Caco-2 (cell line): ENCODE results near the gene ENPP3. TPM values are rescaled to one million over a fixed set of nuclear protein-coding genes. Genes with fewer than 3 reads are reported as not detected.

ENCODE experiments used
- BruUV-seq: library from RNA; stranded (reverse); fragments of 400-500 nt; replicated peaks from 2 replicates; lab custom pipeline; 2021; lab: Mats Ljungman, UMichigan
- CTCF ChIA-PET: fragments of 300-600 bp; sonication (Branson Sonifier 250); formaldehyde crosslinking; loops from one replicate; lab custom pipeline; 2022; ENCODE audit warnings: antibody characterized with exemption; lab: Charles Lee
- POLR2A ChIA-PET: fragments of 300-600 bp; sonication (Branson Sonifier 250); formaldehyde crosslinking; loops from one replicate; lab custom pipeline; 2022; ENCODE audit warnings: antibody characterized with exemption; lab: Charles Lee
- DNase-seq, 2 experiments: peaks; one replicate each; pipeline versions ENCODE4 v3.0.0 to v3.0.0-alpha.2; 2020 to 2022
- H3K27me3 ChIP-seq: replicated peaks from 2 replicates; pipeline ENCODE4 v1.6.0; 2011; ENCODE audit warnings: low read length; ENCODE audit not compliant: control insufficient read depth, insufficient read depth
- H3K36me3 ChIP-seq: 2 replicates; pipeline ENCODE4 v1.5.1; 2011; ENCODE audit warnings: low read length; ENCODE audit not compliant: control insufficient read depth, insufficient read depth
- H3K4me1 ChIP-seq: fragments of 250-450 bp; sonication (Bioruptor Pico); 2 replicates; pipeline ENCODE4 v1.5.1; 2020; ENCODE audit warnings: mild to moderate bottlenecking
- H3K4me3 ChIP-seq: 2 replicates; pipeline ENCODE4 v1.5.1; 2011; ENCODE audit warnings: low read depth, mild to moderate bottlenecking, control low read depth, low read length
- H3K9me3 ChIP-seq: fragments of 250-450 bp; sonication (Bioruptor Pico); 2 replicates; pipeline ENCODE4 v1.5.1; 2020; ENCODE audit warnings: mild to moderate bottlenecking, moderate library complexity
- H3K27ac Mint-ChIP-seq: one replicate; pipeline ENCODE4 v1.8.0; 2022; ENCODE audit warnings: mixed read lengths; ENCODE audit not compliant: unreplicated experiment
- H3K27me3 Mint-ChIP-seq: one replicate; pipeline ENCODE4 v1.8.0; 2022; ENCODE audit warnings: mixed read lengths; ENCODE audit not compliant: insufficient read depth, unreplicated experiment
- H3K36me3 Mint-ChIP-seq: one replicate; pipeline ENCODE4 v1.8.0; 2022; ENCODE audit warnings: mild to moderate bottlenecking, mixed read lengths; ENCODE audit not compliant: insufficient read depth, unreplicated experiment
- H3K4me1 Mint-ChIP-seq: one replicate; pipeline ENCODE4 v1.8.0; 2022; ENCODE audit warnings: low read depth, mixed read lengths; ENCODE audit not compliant: unreplicated experiment
- H3K4me3 Mint-ChIP-seq: one replicate; pipeline ENCODE4 v1.8.0; 2022; ENCODE audit warnings: mild to moderate bottlenecking, moderate library complexity, mixed read lengths; ENCODE audit not compliant: unreplicated experiment
- H3K9me3 Mint-ChIP-seq: one replicate; pipeline ENCODE4 v1.8.0; 2022; ENCODE audit warnings: mixed read lengths; ENCODE audit not compliant: unreplicated experiment
- intact Hi-C: fragments of 100-400 bp; cut with micrococcal nuclease; formaldehyde crosslinking; loops from one replicate; pipeline ENCODE4 v1.10.0; 2022; ENCODE audit not compliant: unreplicated experiment
- total RNA-seq: library from RNA; stranded (reverse); gene quantifications from 2 replicates; pipeline ENCODE4 v1.2.3, GENCODE V29; 2022
- TF ChIP-seq, protein P1 (sequence below), 2 experiments: fragments of 200-600 bp in 1 of 2; IDR thresholded peaks; 1 replicate in 1 of 2; 2 replicates in 1 of 2; pipeline versions ENCODE4 v1.5.1 to v1.8.0; 2011 to 2022; ENCODE audit warnings: antibody characterized with exemption in 1 of 2, control low read depth in 1 of 2, inconsistent platforms in 1 of 2, low read depth in 1 of 2, low read length in 1 of 2, mild to moderate bottlenecking in 1 of 2, moderate library complexity in 1 of 2; ENCODE audit not compliant: insufficient read depth in 1 of 2, severe bottlenecking in 1 of 2, unreplicated experiment in 1 of 2

ENPP3 gene
- total RNA-seq, 1 experiment from 2014 or later = not detected

DNA sequence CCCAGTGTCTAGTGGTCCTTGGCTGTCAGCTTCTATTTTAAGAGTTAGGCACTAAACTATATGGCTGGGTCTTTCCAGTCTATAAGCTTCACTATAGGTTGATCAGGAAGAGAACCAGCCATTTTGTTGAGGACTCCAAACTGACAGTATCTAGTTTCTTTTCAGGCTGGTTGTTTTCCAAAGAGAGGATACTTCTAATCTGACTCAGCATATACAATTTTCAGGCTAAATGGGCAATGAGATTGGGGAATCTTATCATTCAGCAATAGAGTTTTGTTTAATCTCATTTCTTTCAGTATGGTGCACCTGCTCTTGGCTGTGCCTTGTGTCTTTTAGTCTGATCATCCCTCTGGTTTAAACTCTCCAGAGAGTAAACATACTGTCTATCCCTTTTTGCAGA is 94.1 kb downstream of the ENPP3 start:
- Histone ChIP-seq H3K27me3 (no peaks in the 10 kb centered on the region; the same call in 1 of the 2 replicates), H3K9me3 (no peaks in the 10 kb centered on the region), H3K4me3 (no peak overlapping the region), H3K36me3 (no peaks in the 10 kb centered on the region), H3K4me1 (no peaks in the 10 kb centered on the region)
- TF ChIP-seq, protein P1, sequence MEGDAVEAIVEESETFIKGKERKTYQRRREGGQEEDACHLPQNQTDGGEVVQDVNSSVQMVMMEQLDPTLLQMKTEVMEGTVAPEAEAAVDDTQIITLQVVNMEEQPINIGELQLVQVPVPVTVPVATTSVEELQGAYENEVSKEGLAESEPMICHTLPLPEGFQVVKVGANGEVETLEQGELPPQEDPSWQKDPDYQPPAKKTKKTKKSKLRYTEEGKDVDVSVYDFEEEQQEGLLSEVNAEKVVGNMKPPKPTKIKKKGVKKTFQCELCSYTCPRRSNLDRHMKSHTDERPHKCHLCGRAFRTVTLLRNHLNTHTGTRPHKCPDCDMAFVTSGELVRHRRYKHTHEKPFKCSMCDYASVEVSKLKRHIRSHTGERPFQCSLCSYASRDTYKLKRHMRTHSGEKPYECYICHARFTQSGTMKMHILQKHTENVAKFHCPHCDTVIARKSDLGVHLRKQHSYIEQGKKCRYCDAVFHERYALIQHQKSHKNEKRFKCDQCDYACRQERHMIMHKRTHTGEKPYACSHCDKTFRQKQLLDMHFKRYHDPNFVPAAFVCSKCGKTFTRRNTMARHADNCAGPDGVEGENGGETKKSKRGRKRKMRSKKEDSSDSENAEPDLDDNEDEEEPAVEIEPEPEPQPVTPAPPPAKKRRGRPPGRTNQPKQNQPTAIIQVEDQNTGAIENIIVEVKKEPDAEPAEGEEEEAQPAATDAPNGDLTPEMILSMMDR (IDR thresholded peaks at IDR 0.05; ENCODE audit: insufficient read depth in 1 of 2, low read depth in 1 of 2, low read length in 1 of 2, severe bottlenecking in 1 of 2, unreplicated experiment in 1 of 2) = no peak
- peaks cover 4% of the 10 kb centered on the region for H3K27me3 Mint-ChIP-seq
- no peak for DNase-seq
- ChIA-PET POLR2A (no interaction called here), CTCF (no interaction called here)
- no peaks in the 10 kb centered on the region for H3K36me3 Mint-ChIP-seq
- H3K4me1 Mint-ChIP-seq = no peaks in the 10 kb centered on the region
- H3K27ac Mint-ChIP-seq = no peak overlapping the region
- no peak overlapping the region for H3K4me3 Mint-ChIP-seq
- intact Hi-C loops = no loop called here
- H3K9me3 Mint-ChIP-seq = no peaks in the 10 kb centered on the region
- no TSS peak for BruUV-seq

DNA sequence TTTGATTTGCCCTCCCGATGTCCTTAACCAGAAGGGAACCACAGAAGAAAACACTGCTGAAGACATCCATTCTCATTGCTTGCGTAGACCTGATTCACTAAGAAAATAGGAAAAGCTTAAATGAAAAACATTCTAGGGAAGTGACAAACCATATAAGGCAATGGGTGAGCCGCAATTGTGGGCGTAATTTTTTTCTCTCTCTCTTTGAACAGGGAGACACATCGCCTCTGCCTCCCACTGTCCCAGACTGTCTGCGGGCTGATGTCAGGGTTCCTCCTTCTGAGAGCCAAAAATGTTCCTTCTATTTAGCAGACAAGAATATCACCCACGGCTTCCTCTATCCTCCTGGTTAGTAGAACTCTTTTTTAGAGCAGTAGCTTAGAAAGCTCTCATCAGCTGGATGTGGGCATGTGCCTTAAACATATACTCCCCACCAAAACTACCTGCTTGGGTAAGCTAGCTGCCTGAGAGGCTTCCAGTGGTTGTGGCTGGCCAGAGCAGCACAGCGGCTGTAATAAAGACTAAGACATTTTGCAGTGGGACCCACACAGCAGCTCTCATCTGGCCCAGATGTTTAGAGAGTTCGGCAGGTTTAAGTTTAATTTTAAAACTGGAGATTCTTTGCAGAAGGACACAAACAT is 96.4 kb downstream of the ENPP3 start:
- BruUV-seq = no TSS peak
- no peaks in the 10 kb centered on the region for H3K4me1 ChIP-seq
- ChIA-PET CTCF (no interaction called here), POLR2A (no interaction called here)
- no peaks in the 10 kb centered on the region for H3K4me1 Mint-ChIP-seq
- no peak overlapping the region for H3K27ac Mint-ChIP-seq
- no peaks in the 10 kb centered on the region for H3K36me3 ChIP-seq
- H3K27me3 ChIP-seq = no peaks in the 10 kb centered on the region; the same call in 1 of the 2 replicates
- H3K4me3 ChIP-seq = no peak overlapping the region
- H3K9me3 Mint-ChIP-seq = no peaks in the 10 kb centered on the region
- TF ChIP-seq, protein P1 (IDR thresholded peaks at IDR 0.05; ENCODE audit: insufficient read depth in 1 of 2, low read depth in 1 of 2, low read length in 1 of 2, severe bottlenecking in 1 of 2, unreplicated experiment in 1 of 2) = no peak
- H3K27me3 Mint-ChIP-seq = peaks cover 4% of the 10 kb centered on the region
- no peaks in the 10 kb centered on the region for H3K9me3 ChIP-seq
- intact Hi-C loops = no loop called here
- DNase-seq = no peak
- no peaks in the 10 kb centered on the region for H3K36me3 Mint-ChIP-seq
- no peak overlapping the region for H3K4me3 Mint-ChIP-seq

DNA sequence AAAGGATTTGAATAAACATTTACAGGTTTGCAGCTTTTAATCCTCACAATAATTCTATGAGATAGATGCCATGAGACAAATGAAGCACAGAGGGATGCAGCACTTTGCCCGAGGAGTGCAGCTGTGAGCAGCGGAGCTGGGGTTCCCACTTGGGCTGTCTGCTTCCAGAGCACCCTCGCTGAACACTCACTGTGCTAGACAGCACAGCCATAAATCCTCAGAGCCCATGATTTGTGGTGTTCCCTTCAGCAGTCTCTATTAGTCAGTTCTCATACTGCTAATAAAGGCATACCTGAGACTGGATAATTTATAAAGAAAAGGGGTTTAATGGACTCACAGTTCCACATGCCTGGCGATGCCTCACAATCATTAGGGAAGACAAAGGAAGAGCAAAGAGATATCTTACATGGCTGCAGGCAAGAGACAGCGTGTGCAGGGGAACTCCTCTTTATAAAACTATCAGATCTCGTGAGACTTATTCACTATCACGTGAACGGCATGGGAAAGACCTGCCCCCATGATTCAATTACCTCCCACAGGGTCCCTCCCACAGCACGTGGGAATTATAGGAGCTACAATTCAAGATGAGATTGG is 99.0 kb downstream of the ENPP3 start:
- Histone ChIP-seq H3K4me1 (no peaks in the 10 kb centered on the region), H3K9me3 (no peaks in the 10 kb centered on the region), H3K27me3 (no peaks in the 10 kb centered on the region; the same call in 1 of the 2 replicates), H3K4me3 (no peak overlapping the region), H3K36me3 (no peaks in the 10 kb centered on the region)
- ChIA-PET CTCF (no interaction called here), POLR2A (no interaction called here)
- Mint-ChIP-seq H3K36me3 (no peaks in the 10 kb centered on the region), H3K27me3 (peaks cover under 1% of the 10 kb centered on the region), H3K9me3 (no peaks in the 10 kb centered on the region), H3K4me1 (no peaks in the 10 kb centered on the region), H3K27ac (no peak overlapping the region), H3K4me3 (no peak overlapping the region)
- TF ChIP-seq, protein P1 (IDR thresholded peaks at IDR 0.05; ENCODE audit: insufficient read depth in 1 of 2, low read depth in 1 of 2, low read length in 1 of 2, severe bottlenecking in 1 of 2, unreplicated experiment in 1 of 2) = no peak
- intact Hi-C loops = no loop called here
- no TSS peak for BruUV-seq
- DNase-seq = no peak
